ENCODE data around the gene OR2AT4.

OR2AT4 gene

GRCh38 chr11:75087319-75088305 is 9.1 kb downstream of the OR2AT4 start:
- no peak for DNase-seq (ENCODE audit: low read depth)
- no peak overlapping the region for H3K4me3 ChIP-seq (ENCODE audit: low read depth, low read length)
- no peak for TF ChIP-seq CTCF (IDR thresholded peaks at IDR 0.05; ENCODE audit: low read depth, low read length)
- TF ChIP-seq MAX (IDR thresholded peaks at IDR 0.05; ENCODE audit: low read depth, low read length) = no peak
- TF ChIP-seq MYC (IDR thresholded peaks at IDR 0.05; ENCODE audit: low read depth, low read length) = no peak
- TF ChIP-seq POLR2A (IDR thresholded peaks at IDR 0.05; ENCODE audit: extremely low read depth, insufficient read length) = no peak

GRCh38 chr11:75084883-75085282 is 11.8 kb downstream of the OR2AT4 start:
- TF ChIP-seq CTCF (IDR thresholded peaks at IDR 0.05; ENCODE audit: low read depth, low read length) (no peak), MYC (IDR thresholded peaks at IDR 0.05; ENCODE audit: low read depth, low read length) (no peak), MAX (IDR thresholded peaks at IDR 0.05; ENCODE audit: low read depth, low read length) (no peak), POLR2A (IDR thresholded peaks at IDR 0.05; ENCODE audit: extremely low read depth, insufficient read length) (no peak)
- H3K4me3 ChIP-seq (ENCODE audit: low read depth, low read length) = no peak overlapping the region
- no peak for DNase-seq (ENCODE audit: low read depth)

GRCh38 chr11:75083217-75083605 is 13.5 kb downstream of the OR2AT4 start:
- no peak overlapping the region for H3K4me3 ChIP-seq (ENCODE audit: low read depth, low read length)
- DNase-seq (ENCODE audit: low read depth) = no peak
- TF ChIP-seq CTCF (IDR thresholded peaks at IDR 0.05; ENCODE audit: low read depth, low read length) (no peak), POLR2A (IDR thresholded peaks at IDR 0.05; ENCODE audit: extremely low read depth, insufficient read length) (no peak), MYC (IDR thresholded peaks at IDR 0.05; ENCODE audit: low read depth, low read length) (no peak), MAX (IDR thresholded peaks at IDR 0.05; ENCODE audit: low read depth, low read length) (no peak)

DNA sequence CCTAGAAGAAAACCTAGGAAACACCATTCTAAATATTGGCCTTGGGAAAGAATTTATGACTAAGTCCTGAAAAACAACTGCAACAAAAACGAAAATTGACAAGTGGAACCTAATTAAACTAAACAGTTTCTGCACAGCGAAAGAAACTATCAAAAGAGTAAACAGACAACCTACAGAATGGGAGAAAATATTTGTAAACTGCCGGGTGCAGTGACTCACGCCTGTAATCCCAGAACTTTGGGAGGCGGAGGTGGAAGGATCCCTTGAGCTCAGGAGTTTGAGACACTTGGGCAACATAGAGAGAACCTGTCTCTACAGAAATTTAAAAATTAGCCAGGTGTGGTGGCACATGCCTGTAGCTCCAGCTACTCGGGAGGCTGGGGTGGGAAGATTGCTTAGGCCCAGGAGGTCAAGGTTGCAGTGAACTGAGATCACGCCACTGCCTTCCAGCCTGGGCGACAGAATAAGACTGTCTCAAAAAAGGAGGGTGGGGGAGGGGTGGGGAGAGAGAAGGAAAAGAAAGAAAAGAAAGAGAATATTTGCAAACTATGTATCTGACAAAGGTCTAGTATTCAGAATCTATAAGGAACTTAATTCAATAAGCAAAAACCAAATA is 14.0 kb downstream of the OR2AT4 start:
- no peak overlapping the region for H3K4me3 ChIP-seq (ENCODE audit: low read depth, low read length)
- TF ChIP-seq CTCF (IDR thresholded peaks at IDR 0.05; ENCODE audit: low read depth, low read length) (no peak), POLR2A (IDR thresholded peaks at IDR 0.05; ENCODE audit: extremely low read depth, insufficient read length) (no peak), MYC (IDR thresholded peaks at IDR 0.05; ENCODE audit: low read depth, low read length) (no peak), MAX (IDR thresholded peaks at IDR 0.05; ENCODE audit: low read depth, low read length) (no peak)
- no peak for DNase-seq (ENCODE audit: low read depth)

DNA sequence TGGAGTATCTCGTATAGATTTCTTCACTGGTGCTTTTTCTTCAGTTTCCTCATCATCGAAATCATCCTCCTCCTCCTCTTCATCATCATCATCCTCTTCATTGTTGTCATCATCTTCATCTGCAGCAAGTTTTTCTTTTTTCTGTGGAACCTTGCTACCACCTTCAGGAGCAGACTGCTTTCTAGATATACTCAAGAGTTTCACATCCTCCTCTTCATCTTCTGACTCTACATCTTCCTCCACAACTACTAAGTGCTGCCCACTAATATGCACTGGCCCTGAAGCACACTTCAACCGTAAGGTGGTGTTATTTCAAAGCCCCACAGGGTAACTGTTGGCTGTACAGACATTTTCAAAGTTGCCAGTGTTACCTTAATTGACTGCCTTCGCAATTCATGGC is 17.1 kb downstream of the OR2AT4 start:
- TF ChIP-seq MAX (IDR thresholded peaks at IDR 0.05; ENCODE audit: low read depth, low read length) = no peak
- no peak for TF ChIP-seq CTCF (IDR thresholded peaks at IDR 0.05; ENCODE audit: low read depth, low read length)
- no peak for TF ChIP-seq POLR2A (IDR thresholded peaks at IDR 0.05; ENCODE audit: extremely low read depth, insufficient read length)
- no peak for TF ChIP-seq MYC (IDR thresholded peaks at IDR 0.05; ENCODE audit: low read depth, low read length)
- no peak for DNase-seq (ENCODE audit: low read depth)
- no peak overlapping the region for H3K4me3 ChIP-seq (ENCODE audit: low read depth, low read length)

Data from NB4 (cell line).